Natural killer cell (primary cell): ENCODE results near the gene MTARC2. TPM values are rescaled to one million over a fixed set of nuclear protein-coding genes. Genes with fewer than 3 reads are reported as not detected.

Experiments used
- ATAC-seq, 3 donors: fragments of 150-1000 bp in 2 of 3; fragments of 200-7000 bp in 1 of 3; cut with Tn5 transposase; 1 replicate in 1 of 3; 2 replicates in 2 of 3; pipeline ENCODE4 v1.10.0; 2021; ENCODE audit warnings: mild to moderate bottlenecking in 2 of 3, moderate library complexity in 2 of 3
- DNase-seq, 2 donors: peaks; one replicate each; pipeline versions ENCODE4 v3.0.0 to v3.0.0-alpha.2; 2013 to 2021; ENCODE audit warnings: mixed read lengths in 1 of 2
- H3K27ac ChIP-seq: one replicate; pipeline ENCODE4 v1.5.1; 2013; ENCODE audit warnings: mild to moderate bottlenecking, low read length
- H3K27me3 ChIP-seq: one replicate; pipeline ENCODE4 v1.6.1; 2013; ENCODE audit warnings: low read length; ENCODE audit not compliant: control insufficient read depth, insufficient read depth
- H3K36me3 ChIP-seq: one replicate; pipeline ENCODE4 v1.6.1; 2013; ENCODE audit warnings: low read length; ENCODE audit not compliant: control insufficient read depth, insufficient read depth
- H3K4me1 ChIP-seq: one replicate; pipeline ENCODE4 v1.6.1; 2013; ENCODE audit warnings: low read length; ENCODE audit not compliant: control insufficient read depth, insufficient read depth
- H3K4me3 ChIP-seq: one replicate; pipeline ENCODE4 v1.5.1; 2013; ENCODE audit warnings: low read length
- H3K9me3 ChIP-seq: one replicate; pipeline ENCODE4 v1.6.1; 2013; ENCODE audit warnings: low read length; ENCODE audit not compliant: control insufficient read depth, insufficient read depth
- H3K27ac Mint-ChIP-seq, 2 donors: one replicate each; pipeline ENCODE4 v1.8.0; 2022; ENCODE audit warnings: mild to moderate bottlenecking in 2 of 2, mixed read lengths in 2 of 2, moderate library complexity in 1 of 2
- H3K27me3 Mint-ChIP-seq, 2 donors: one replicate each; pipeline ENCODE4 v1.8.0; 2022; ENCODE audit warnings: low read depth in 2 of 2, mixed read lengths in 2 of 2
- H3K36me3 Mint-ChIP-seq: one replicate; pipeline ENCODE4 v1.8.0; 2022; ENCODE audit warnings: mixed read lengths
- H3K4me1 Mint-ChIP-seq, 2 donors: one replicate each; pipeline ENCODE4 v1.8.0; 2022; ENCODE audit warnings: mixed read lengths in 2 of 2
- H3K4me3 Mint-ChIP-seq: one replicate; pipeline ENCODE4 v1.8.0; 2022; ENCODE audit warnings: mild to moderate bottlenecking, moderate library complexity, mixed read lengths
- H3K9me3 Mint-ChIP-seq, 2 donors: one replicate each; pipeline ENCODE4 v1.8.0; 2022; ENCODE audit warnings: mixed read lengths in 2 of 2
- WGBS: methylation state at CpG from one replicate; pipeline ENCODE4 v1.1.7; 2013; ENCODE audit warnings: missing lambda C conversion rate; ENCODE audit not compliant: insufficient coverage; 5-methylcytosine and 5-hydroxymethylcytosine counted together
- intact Hi-C: fragments of 100-400 bp; cut with micrococcal nuclease; formaldehyde crosslinking; loops from one replicate; pipeline ENCODE4 v1.14.2; 2022
- total RNA-seq, 4 donors: library from RNA; stranded (reverse); fragments of 120-200 nt in 1 of 4; gene quantifications; one replicate each; pipeline versions ENCODE4 v1.2.3 to v1.2.4, GENCODE V29; 2013 to 2022
- TF ChIP-seq, protein P1 (sequence below): fragments of 200-600 bp; IDR thresholded peaks from one replicate; pipeline ENCODE4 v1.8.0; 2022; ENCODE audit warnings: antibody characterized with exemption

The MTARC2 gene
- total RNA-seq, 3 donors from 2014 or later (not counting 1 experiment from before 2014, with no cell fraction given), result 0.33 to 1.7 (median 0.45) TPM

DNA sequence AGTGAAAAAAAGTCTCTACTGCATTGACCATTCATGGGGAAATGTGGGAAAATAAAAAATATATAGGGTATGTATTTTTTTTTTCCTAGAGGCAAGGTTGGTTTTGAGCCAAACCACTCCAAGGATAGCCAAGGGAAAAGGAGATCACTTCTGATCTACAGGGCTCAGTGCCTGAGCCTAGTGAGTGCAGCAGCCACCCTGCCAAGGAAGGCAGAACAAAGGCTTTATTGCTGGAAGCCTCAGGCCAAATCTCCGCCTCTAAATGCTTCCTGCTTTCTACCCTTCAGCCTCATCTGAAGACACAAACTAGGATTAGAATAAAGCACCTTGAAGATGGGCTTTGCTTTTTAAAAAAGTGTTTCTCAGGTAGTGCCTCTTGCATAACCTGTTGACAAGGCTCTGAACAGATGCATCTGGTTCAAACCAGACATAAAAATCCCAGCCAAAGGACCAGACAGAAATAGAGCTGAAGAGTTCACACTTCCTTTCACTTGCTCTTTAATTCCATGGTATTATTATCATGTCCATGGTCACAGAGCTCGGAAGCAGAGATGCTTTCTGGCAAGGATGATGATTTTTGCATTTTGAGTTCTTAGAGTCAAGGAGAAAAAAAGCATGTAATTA, 47.5 kb upstream of the MTARC2 start:
- Mint-ChIP-seq H3K27me3 (peaks cover 18 to 23% of the 10 kb centered on the region in 2 donors), H3K9me3 (no peaks in the 10 kb centered on the region)

DNA sequence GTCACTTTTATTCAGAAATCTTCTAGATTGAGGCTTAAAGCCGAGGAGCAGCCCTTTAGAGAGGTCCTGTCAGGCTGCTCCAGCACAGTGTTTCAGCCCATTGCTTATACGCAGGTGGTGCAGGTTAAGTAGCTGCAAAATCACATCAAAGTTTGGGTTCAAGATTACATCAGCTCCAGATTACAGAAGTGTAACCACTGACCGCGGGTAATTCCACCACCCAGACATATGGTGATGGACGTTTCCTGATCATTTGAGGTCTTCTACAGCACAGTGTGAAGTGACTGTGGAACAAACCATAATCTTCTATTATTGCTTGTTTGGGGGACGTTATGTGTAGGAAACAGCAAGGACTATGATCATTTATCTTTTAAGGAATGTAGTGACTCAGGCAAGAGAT, 46.1 kb upstream of the MTARC2 start:
- intact Hi-C loops, result no loop called here
- Histone ChIP-seq H3K27me3 (peaks cover 3% of the 10 kb centered on the region), H3K27ac (no peak overlapping the region), H3K9me3 (no peaks in the 10 kb centered on the region), H3K4me3 (no peak overlapping the region), H3K4me1 (no peaks in the 10 kb centered on the region), H3K36me3 (no peaks in the 10 kb centered on the region)
- H3K27me3 Mint-ChIP-seq, result peaks cover 18 to 23% of the 10 kb centered on the region in 2 donors
- H3K4me1 Mint-ChIP-seq, result peaks cover 0 to 5% of the 10 kb centered on the region in 2 donors
- ATAC-seq (peak in 1 of 3 donors; percentile 69), DNase-seq (no peak)
- no peaks in the 10 kb centered on the region for H3K36me3 Mint-ChIP-seq
- H3K27ac Mint-ChIP-seq, result no peak overlapping the region
- no peak overlapping the region for H3K4me3 Mint-ChIP-seq
- no peaks in the 10 kb centered on the region for H3K9me3 Mint-ChIP-seq
- TF ChIP-seq, protein P1, sequence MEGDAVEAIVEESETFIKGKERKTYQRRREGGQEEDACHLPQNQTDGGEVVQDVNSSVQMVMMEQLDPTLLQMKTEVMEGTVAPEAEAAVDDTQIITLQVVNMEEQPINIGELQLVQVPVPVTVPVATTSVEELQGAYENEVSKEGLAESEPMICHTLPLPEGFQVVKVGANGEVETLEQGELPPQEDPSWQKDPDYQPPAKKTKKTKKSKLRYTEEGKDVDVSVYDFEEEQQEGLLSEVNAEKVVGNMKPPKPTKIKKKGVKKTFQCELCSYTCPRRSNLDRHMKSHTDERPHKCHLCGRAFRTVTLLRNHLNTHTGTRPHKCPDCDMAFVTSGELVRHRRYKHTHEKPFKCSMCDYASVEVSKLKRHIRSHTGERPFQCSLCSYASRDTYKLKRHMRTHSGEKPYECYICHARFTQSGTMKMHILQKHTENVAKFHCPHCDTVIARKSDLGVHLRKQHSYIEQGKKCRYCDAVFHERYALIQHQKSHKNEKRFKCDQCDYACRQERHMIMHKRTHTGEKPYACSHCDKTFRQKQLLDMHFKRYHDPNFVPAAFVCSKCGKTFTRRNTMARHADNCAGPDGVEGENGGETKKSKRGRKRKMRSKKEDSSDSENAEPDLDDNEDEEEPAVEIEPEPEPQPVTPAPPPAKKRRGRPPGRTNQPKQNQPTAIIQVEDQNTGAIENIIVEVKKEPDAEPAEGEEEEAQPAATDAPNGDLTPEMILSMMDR, result no peak
- WGBS, result 15% methylated on average over 6 of the region's 6 CpGs

More for the DNA sequence above, 47.5 kb upstream of the MTARC2 start:
- Mint-ChIP-seq H3K36me3 (no peaks in the 10 kb centered on the region), H3K4me1 (peaks cover 0 to 5% of the 10 kb centered on the region in 2 donors), H3K27ac (no peak overlapping the region), H3K4me3 (no peak overlapping the region)
- no peaks in the 10 kb centered on the region for H3K4me1 ChIP-seq
- H3K9me3 ChIP-seq, result no peaks in the 10 kb centered on the region
- TF ChIP-seq, protein P1, result no peak
- H3K36me3 ChIP-seq, result no peaks in the 10 kb centered on the region
- 63% methylated on average over 1 of the region's 2 CpGs for WGBS
- no peak overlapping the region for H3K4me3 ChIP-seq
- peaks cover 3% of the 10 kb centered on the region for H3K27me3 ChIP-seq
- no peak for ATAC-seq
- H3K27ac ChIP-seq, result no peak overlapping the region
- intact Hi-C loops, result no loop called here
- no peak for DNase-seq

DNA sequence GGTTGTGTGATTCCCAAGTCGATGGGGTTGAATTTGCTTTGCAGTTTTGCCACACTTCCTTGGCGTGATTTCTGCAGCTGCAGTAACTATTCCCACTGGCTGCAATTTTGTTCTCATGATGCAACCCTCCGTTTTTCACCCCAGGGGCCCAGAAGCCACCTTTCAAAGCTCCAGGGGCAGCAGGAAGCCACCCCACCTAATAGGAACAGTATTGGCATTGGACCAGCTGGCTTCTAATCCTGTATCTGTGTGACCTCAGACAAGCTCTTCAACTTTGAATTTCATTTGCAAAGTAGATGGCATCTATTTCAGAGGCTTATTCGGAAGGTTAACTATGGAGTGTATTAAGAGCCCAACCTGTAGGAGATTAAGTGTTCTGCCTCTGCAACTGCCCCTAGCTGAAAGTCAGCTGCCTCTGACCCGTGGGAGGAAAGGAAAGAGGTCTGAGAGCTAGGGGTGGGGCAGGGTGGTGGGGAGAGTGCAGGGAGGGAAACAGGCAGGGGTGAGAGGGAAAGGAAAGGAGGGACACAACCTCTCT, 45.3 kb upstream of the MTARC2 start:
- ATAC-seq (no peak), DNase-seq (no peak)
- peaks cover 18 to 23% of the 10 kb centered on the region in 2 donors for H3K27me3 Mint-ChIP-seq
- Histone ChIP-seq H3K9me3 (no peaks in the 10 kb centered on the region), H3K36me3 (no peaks in the 10 kb centered on the region), H3K4me1 (no peaks in the 10 kb centered on the region), H3K27ac (no peak overlapping the region), H3K27me3 (peaks cover 3% of the 10 kb centered on the region), H3K4me3 (no peak overlapping the region)
- intact Hi-C loops, result no loop called here
- 60% methylated on average over 5 of the region's 5 CpGs for WGBS
- H3K4me1 Mint-ChIP-seq, result peaks cover 0 to 5% of the 10 kb centered on the region in 2 donors
- H3K4me3 Mint-ChIP-seq, result no peak overlapping the region
- H3K9me3 Mint-ChIP-seq, result no peaks in the 10 kb centered on the region
- no peaks in the 10 kb centered on the region for H3K36me3 Mint-ChIP-seq
- TF ChIP-seq, protein P1, result no peak
- H3K27ac Mint-ChIP-seq, result no peak overlapping the region
